GM15510 (cell line): ENCODE measurements around the gene TCEAL4.

Experiments
- POLR2A ChIP-seq: IDR thresholded peaks from 3 replicates; pipeline ENCODE4 v1.6.1; 2011; ENCODE audit warnings: borderline replicate concordance; ENCODE audit not compliant: insufficient read length; ENCODE audit errors: extremely low read depth

Gene TCEAL4

GRCh38 chrX:103626855-103627254 is 41.5 kb downstream of the TCEAL4 start:
- TF ChIP-seq POLR2A, result no peak

GRCh38 chrX:103628386-103629317 is 43.3 kb downstream of the TCEAL4 start, which contains the start of gene TCEAL1:
TSS of gene TCEAL1 (plus strand) at chrX:103628975. CDS start at chrX:103629917, 942 bp downstream.
- peak; percentile 44 for TF ChIP-seq POLR2A

GRCh38 chrX:103629318-103630170 is 44.2 kb downstream of the TCEAL4 start:
- peak; percentile 48 for TF ChIP-seq POLR2A

- no peak for TF ChIP-seq POLR2A
These were observed 44.8 kb downstream of the TCEAL4 start for GRCh38 chrX:103630171-103630511.

- no peak for TF ChIP-seq POLR2A
These were observed 45.8 kb downstream of the TCEAL4 start for GRCh38 chrX:103631145-103631544.

- TF ChIP-seq POLR2A, result no peak
These were observed 50.1 kb downstream of the TCEAL4 start for GRCh38 chrX:103635436-103635835.
